GM23338 (cell line): ENCODE data around the gene ROR1.

Experiments
- EZH2 ChIP-seq: fragments of 200-600 bp; sonication (generic); IDR thresholded peaks from one replicate; pipeline ENCODE4 v1.8.0; 2017; ENCODE audit warnings: antibody characterized with exemption, mild to moderate bottlenecking, low read depth; ENCODE audit not compliant: unreplicated experiment
- TF ChIP-seq, protein P1 (sequence below), 2 experiments: fragments of 200-600 bp in 1 of 2; sonication (generic) in 1 of 2; conservative IDR thresholded peaks; 2 replicates each; pipeline versions ENCODE4 v1.5.1 to v1.6.1; 2016 to 2017; ENCODE audit warnings: antibody characterized with exemption in 2 of 2, low read depth in 2 of 2, mild to moderate bottlenecking in 2 of 2, moderate library complexity in 1 of 2

DNA sequence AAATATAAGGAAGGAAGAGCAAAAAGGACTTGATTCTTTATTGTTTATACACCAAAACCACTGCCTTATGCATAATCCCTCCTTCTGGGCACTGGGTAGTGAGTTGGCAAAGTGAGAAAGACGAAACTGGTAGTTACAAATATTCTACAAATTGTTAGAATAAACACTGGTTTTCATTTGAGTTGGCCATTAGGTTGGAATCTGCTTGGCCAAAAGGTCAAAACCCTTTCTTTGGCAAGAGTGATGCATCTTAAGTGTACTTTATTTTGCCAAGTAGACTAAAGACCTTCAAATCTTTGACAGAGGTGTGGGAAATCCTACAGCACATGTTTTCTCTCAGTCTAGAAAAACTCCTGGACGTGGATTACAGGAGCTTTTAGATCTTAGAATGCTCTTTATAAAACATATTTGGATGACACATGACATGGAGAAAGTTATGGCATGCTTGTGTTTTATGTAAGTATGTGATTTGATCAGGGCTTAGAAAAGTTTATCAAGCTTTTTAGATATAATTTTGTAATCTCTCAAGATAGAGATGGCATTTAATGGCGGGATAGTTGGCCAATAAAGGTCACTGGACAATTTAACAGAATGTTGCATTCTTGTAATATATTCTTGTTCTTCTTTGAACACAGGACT is 120.9 kb downstream of the ROR1 start:
- TF ChIP-seq, protein P1, sequence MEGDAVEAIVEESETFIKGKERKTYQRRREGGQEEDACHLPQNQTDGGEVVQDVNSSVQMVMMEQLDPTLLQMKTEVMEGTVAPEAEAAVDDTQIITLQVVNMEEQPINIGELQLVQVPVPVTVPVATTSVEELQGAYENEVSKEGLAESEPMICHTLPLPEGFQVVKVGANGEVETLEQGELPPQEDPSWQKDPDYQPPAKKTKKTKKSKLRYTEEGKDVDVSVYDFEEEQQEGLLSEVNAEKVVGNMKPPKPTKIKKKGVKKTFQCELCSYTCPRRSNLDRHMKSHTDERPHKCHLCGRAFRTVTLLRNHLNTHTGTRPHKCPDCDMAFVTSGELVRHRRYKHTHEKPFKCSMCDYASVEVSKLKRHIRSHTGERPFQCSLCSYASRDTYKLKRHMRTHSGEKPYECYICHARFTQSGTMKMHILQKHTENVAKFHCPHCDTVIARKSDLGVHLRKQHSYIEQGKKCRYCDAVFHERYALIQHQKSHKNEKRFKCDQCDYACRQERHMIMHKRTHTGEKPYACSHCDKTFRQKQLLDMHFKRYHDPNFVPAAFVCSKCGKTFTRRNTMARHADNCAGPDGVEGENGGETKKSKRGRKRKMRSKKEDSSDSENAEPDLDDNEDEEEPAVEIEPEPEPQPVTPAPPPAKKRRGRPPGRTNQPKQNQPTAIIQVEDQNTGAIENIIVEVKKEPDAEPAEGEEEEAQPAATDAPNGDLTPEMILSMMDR (conservative IDR thresholded peaks at IDR 0.05; ENCODE audit: low read depth in 2 of 2) = no peak
- no peak for TF ChIP-seq EZH2
